ENCODE measurements around the gene PHOX2A.

The PHOX2A gene

DNA sequence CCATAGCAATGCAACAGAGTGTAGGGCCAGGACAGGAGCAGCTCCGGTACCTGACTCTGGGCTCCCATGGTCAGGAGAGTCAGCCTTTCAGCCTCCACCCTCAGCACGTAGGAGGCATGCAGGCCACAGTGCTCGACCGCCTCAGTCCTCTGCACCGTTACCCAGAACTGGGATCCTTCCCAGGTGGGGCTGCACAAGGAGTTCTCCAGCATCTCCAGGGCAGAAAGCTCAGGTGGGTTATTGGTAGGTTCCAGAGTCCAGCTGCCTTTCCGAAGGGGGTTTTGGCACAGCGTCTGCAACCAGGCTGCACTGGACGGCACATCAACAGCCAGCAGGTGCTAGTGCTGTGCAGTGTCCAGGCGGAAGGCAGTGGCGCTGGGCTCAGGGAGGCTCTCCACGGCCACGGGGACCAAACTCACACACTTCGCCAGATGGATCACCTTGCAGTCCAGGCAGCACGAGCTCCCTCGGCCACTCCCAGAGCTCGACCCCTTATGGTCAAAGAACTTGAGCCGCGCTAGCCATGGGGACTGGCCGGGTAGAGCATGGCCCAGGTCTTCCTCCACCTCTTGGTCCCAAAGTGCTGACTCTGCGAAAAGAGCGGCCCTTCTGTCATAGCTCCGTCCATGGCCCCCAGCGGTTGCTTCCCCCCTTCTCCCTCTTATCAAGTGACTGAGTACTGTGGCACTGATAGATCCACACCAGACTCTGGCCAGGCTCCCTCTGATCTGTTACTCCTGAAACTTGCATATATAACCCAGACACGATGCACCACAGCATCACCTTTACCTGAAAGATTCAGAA, 6.9 kb upstream of the PHOX2A start:
- DNase-seq (ENCODE audit: low read depth in 2 of 2, low spot score in 1 of 2), result no peak

DNA sequence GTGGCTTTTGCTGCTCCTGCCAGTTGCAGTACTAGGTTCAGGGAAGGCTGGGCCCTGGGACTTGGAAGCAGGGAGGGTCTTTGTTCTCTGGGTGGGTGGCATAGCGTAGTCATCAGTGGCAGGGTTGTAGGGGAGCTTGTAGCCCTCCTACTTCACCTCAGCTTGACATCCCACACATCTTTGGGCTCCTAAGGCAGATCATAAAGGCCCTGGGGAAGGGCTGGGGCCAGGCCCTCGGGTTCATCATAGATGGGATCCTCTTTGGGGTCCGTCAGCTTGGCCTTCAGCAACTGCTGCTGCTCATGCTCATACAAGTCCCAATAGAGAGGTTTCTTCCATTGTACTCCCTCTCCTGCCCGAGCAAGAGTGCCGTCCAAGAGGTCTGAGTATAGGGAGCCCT, 6.0 kb upstream of the PHOX2A start:
- no peak for DNase-seq (ENCODE audit: low read depth in 2 of 2, low spot score in 1 of 2)

DNA sequence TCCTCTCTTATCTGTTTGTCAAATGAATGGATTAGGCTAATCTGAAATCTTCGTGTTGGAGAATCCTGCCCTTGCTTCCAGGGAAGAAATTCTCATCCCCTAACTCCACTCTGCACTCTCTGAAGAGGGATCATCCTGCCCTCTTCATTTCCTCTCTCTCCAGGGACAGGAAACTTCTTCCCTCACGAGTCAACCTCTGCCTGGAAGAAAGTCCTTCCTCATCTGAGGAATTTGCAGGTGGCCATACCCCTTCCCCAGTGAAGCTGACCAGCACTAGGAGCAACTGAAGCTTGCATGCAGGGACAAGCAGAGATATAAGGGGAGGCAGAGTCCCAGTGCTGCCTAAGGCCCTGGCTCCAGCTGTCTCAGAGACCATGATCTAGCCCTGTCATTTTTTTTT, 3.6 kb upstream of the PHOX2A start:
- DNase-seq (ENCODE audit: low read depth in 2 of 2, low spot score in 1 of 2), result no peak

- no peak for DNase-seq (ENCODE audit: low read depth in 2 of 2, low spot score in 1 of 2)
These were observed 1.4 kb upstream of the PHOX2A start for GRCh38 chr11:72245263-72245816.

- DNase-seq (ENCODE audit: low read depth in 2 of 2, low spot score in 1 of 2), result no peak
These were observed 636 bp upstream of the PHOX2A start for GRCh38 chr11:72244361-72245262.

- no peak for DNase-seq (ENCODE audit: low read depth in 2 of 2, low spot score in 1 of 2)
These were observed 560 bp downstream of the PHOX2A start for GRCh38 chr11:72243173-72244059.

- DNase-seq (ENCODE audit: low read depth in 2 of 2, low spot score in 1 of 2), result no peak
These were observed 1.8 kb downstream of the PHOX2A start for GRCh38 chr11:72242141-72242540.

DNA sequence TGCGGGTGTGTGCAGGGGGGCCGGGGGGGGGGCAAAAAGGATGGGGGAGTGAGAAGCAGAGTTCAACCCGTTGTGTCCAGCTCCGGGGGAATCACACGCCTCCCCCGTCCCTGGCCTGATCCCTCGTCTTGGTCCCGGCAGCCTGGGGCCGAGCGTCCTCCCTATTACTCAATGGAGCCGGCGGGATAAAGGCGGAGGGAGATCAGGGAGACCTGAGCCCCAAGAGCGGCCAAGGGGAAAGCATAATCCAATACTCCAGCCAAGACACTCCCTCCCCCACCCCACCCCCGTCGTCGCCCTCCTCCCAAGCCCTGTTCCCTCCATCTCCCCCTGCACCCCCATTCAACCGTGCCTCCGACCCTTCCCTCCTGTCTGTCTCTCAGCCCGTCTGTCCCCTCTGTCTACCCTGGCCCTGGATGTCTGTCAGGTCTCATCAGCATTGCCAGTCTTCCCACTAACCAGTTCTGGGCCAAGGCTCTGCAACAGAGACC, 2.6 kb downstream of the PHOX2A start:
- no peak for DNase-seq (ENCODE audit: low read depth in 2 of 2, low spot score in 1 of 2)

DNA sequence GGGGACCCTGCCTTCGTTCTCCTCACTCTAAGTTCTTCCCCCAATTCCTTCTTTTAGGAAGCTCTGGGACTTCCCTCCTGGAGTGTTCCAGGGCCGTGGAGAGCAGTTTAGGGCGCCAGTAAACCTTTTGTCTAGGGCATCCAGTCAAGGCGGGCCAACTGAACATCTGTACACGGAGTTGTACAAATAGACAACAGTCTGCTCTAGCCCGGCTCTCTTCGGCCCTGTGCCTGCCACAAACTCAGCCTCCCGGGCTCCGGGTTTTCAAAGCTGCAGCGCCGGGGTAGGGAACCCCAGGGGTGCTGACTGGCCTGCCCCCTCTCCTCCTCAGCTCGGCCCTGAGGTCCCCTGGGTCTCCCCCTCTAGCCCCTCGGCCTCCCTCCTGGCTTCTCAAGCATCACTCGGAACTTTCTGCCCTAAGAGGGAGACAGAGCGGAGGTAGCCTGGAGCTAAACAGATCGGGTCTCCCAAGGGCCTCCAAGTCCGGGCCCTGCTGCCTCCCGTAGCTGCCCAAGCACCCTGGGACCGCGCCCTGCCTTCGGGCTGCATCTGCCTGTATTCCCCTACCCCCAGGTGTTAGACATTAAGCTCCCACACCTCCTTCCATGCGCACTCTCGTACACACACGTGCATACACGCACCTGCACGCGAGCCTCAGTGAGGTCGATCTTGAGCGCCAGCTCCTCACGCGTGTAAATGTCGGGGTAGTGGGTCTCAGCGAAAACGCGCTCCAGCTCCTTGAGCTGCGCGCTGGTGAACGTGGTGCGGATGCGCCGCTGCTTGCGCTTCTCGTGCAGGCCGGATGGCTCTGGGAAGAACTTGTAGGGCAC, 3.3 kb downstream of the PHOX2A start:
- no peak for DNase-seq (ENCODE audit: low read depth in 2 of 2, low spot score in 1 of 2)

DNA sequence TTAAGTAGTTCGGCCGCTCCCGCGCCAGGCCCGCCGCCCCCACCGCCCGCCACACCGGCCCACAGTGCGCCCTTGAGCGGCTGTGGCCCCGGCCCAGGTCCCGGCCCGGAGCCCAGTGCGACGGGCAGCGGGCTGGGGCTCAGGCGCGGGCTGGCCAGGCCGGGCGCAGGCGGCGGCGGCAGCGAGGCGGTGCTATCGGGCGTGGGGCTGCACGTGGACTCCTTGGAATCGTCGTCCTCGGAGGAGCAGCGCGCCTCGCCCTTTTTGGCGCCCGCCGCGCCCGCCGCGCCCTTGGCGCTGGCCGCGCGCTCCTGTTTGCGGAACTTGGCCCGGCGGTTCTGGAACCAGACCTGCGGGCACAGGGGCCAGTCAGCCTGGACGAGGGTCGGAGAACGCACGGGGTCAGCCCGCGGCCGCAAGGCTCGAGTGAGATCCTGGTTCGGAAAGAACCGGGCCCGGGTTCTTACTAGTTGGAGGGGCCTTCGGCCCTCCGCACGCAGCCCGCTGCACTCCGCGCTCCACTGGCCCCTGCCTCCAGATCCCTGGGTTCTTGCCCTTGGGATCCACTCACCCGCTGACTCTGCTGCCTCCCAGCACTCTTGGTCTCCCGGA, 4.0 kb downstream of the PHOX2A start:
- DNase-seq (ENCODE audit: low read depth in 2 of 2, low spot score in 1 of 2), result no peak

- no peak for DNase-seq (ENCODE audit: low read depth in 2 of 2, low spot score in 1 of 2)
These were observed 4.6 kb downstream of the PHOX2A start for GRCh38 chr11:72239313-72239848.

- DNase-seq (ENCODE audit: low read depth in 2 of 2, low spot score in 1 of 2), result no peak
These were observed 5.3 kb downstream of the PHOX2A start for GRCh38 chr11:72238492-72239312.

DNA sequence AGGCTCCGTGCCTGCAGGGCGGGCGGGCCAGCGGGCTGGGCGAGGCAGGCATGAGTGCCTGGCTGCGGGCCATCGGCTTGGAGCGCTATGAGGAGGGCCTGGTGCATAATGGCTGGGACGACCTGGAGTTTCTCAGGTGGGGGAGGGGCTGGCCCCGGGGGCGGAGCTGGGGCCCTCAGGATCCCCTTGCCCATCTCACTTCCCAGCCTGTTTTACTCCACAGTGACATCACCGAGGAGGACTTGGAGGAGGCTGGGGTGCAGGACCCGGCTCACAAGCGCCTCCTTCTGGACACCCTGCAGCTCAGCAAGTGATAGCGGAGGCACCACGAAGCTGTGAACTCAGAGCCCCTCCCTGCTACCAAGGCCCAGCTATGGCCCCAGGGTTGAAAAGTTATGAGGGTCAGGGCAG, 5.9 kb downstream of the PHOX2A start:
- no peak for DNase-seq (ENCODE audit: low read depth in 2 of 2, low spot score in 1 of 2)

GRCh38 chr11:72237112-72237931, 6.7 kb downstream of the PHOX2A start:
- DNase-seq (ENCODE audit: low read depth in 2 of 2, low spot score in 1 of 2), result no peak

GRCh38 chr11:72236774-72237111, 7.2 kb downstream of the PHOX2A start:
- DNase-seq (ENCODE audit: low read depth in 2 of 2, low spot score in 1 of 2), result no peak

GRCh38 chr11:72236083-72236697, 7.8 kb downstream of the PHOX2A start:
- DNase-seq (ENCODE audit: low read depth in 2 of 2, low spot score in 1 of 2), result no peak
